ENCODE measurements around the gene OR6B1.

Gene OR6B1

DNA sequence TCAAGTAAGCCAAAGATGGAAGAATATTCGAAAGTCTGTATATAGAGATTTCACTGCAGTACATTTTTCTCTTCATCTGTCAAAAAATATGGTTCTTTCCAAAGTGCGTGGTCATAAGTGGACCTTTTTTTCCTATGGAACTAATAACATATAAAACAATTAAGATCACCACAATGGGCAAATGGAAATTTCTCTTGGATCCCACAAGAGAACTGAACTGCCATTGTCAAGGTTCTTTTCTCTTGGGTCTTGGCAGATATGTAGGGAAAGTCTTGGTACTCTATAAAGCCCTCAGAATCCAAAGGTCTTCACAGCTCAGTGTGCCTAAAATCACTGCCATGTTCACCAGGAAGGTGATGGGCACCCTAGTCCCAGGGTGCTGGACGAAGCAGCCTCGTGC lies at the start of gene OR6B1:
Gene OR6B1, plus strand, starts transcription at position 301 of the 400 bp plus-strand sequence. CDS start 3,677 bp downstream, outside the sequence.
- DNase-seq (ENCODE audit: low read depth in 2 of 2, low spot score in 1 of 2), result no peak

DNA sequence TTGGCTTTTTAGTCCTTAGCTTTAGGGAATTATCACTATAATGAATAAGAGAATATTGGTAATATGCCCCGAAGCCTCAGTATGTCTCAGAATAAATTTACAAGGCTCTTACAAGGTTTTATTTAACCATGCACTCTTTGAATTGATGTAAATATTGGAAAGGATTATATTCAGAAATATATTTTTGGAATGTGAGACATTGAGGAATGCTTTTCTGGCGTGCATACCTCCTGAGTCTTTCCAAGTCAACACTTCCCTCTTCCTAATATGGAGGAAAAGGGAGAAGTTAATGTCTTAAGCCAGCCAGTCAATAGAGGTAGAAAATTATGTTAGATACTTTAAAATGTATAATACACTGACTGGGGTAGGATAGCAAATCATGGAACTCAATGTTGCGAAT lies 46.7 kb upstream of the OR6B1 start:
- DNase-seq (ENCODE audit: low read depth in 2 of 2, low spot score in 1 of 2), result no peak

DNA sequence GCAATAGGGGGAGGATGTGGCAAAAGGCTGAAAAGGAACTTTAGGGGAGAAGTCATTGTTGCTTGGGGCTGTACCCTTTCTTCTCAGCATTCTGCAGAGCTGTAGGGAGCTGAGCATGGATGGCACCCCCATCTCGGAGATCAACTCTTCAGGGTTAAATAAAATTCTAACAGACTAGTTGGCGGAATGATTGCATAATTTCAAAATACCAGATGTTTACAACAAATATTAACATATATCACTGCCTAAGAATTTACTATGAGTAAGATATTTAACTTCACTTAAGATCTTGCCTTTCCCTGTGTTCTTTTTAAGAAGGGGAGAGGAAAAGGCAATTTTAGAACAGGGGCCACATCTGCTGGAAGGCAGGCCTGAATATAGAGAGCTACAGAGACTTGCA lies 46.0 kb upstream of the OR6B1 start:
- no peak for DNase-seq (ENCODE audit: low read depth in 2 of 2, low spot score in 1 of 2)

DNA sequence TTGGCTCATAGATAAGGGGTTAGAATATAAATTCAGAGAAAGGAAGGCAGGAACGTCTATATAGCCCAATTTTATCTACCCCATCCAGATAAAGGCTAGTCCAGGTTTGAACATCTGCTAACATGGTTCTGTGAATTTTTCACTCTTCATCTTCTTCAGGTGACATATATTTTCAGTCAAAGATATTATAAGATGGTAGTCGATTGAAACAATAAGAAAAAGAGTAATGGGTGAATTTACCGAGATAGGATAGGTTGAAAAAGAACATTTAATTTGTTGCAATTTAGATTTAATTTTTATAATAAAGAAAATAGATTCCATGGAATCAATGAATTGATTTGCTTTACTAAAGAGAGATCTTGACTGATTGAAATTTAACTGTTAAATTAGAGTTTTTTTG lies 45.6 kb upstream of the OR6B1 start, which contains the start of gene OR2F1:
Gene OR2F1, plus strand, starts transcription at position 301 of the 400 bp plus-strand sequence. CDS start 5,127 bp downstream, outside the sequence.
- no peak for DNase-seq (ENCODE audit: low read depth in 2 of 2, low spot score in 1 of 2)

DNA sequence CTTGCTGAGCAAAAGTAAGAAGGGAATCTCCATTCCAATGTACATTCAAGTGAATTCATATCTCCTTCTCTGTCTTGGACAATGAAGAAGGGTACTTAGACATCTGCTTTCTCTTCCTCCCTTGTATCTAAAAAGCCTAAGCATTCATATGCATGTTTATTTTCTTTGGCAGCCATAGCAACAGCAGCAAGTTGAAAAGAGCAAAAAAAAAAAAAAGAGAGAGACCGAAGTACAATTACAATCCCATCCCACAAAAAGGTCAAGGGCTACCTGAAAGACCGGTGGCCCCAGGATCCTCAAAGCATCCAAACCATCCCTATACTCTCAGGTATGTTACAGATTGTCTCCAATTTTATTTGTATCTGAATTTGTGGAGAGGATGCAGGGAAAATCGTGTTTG lies 41.3 kb upstream of the OR6B1 start:
- DNase-seq (ENCODE audit: low read depth in 2 of 2, low spot score in 1 of 2), result no peak

DNA sequence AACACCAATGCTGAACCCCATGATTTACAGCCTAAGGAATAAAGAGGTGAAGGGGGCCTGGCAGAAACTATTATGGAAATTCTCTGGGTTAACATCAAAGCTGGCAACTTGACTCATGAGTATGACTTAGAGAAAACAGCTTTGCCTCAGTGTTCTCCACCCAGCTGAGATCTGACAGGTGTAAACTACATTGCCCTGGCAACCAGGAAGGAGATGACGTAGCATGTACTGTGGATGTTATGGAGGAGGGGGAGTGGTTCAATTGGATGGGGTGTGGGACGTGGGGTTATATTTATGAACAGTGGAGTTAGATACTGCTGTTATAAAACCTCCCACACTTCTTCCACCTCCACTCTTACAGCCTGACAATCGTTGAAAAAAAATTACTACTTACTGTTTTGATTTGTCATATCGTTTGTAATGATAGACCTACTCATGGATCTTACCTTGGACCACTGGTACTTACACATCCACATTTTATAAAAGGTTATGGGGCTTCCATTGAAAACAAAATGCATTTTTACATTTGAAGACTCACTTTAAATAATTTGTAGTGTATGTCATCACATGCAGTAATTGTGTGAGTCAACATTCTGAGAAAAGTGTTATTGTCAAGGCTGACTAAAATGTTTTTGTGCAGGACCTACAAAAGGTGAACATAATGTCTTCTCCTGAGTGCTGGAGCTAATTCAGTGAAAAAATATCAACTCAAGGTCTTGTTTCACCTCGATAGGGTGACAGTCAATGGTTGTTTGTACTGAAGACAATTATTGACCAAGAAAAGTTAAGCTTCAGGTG lies 39.1 kb upstream of the OR6B1 start:
- DNase-seq (ENCODE audit: low read depth in 2 of 2, low spot score in 1 of 2), result no peak

DNA sequence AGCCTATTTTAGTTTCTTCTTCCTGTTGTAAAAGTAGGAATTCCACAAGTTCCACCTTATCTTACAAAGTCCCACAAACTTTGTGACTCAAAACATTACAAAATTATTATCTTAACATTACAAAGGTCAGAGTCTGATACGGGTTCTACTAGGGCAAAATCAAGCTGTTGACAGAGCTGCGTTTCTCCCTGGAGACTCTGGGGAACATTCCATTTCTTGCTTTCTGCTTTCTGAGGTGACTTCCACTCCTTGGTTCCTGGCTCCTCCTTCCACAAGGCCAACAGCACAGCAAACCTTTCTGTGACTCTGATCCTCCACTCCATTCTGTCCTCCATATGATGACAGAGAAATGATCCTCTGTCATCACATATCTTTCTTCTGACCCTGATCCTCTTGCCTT lies 34.8 kb upstream of the OR6B1 start:
- DNase-seq (ENCODE audit: low read depth in 2 of 2, low spot score in 1 of 2), result no peak

DNA sequence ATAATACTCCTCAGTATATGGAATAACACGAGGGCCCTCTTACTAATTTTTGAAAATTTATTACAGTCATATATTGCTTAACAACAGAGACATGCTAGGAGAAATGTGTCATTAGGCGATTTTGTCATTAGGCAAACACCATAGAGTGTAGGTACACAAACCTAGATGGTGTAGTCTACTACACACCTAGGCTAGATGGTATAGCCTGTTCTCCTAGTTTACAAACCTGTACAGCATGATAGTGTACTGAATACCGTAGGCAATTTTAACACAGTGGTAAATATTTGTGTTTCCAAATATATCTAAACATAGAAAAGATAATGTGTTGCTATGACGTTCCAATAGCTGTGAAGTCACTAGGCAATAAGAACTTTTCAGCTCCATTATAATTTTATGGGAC lies 32.7 kb upstream of the OR6B1 start:
- DNase-seq (ENCODE audit: low read depth in 2 of 2, low spot score in 1 of 2), result no peak

DNA sequence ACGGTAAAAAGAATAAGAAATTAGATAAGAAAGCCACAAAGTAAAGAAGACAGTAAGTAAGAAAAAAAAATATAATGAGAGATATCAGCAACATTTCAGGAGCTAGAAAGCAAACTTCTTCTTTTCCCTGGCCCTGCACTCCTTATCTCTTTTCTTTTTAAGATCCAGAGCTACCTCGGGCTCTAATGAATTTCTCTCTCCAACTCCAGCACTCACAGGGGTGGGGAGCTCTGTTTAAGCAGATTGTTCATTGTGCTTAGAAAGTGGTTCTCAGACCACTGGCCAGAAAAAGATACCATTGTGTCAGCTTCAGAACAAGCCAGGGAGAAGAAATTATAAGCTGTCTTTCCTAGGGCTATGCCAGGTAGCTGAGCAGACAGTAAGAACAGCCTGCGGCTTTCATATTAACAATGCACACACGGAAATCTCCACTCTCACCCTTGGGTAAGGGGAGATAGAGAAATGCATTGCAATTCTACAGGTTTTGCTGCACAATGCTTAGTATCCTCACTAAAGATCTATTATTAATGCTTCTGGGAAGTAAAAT lies 26.2 kb upstream of the OR6B1 start:
- no peak for DNase-seq (ENCODE audit: low read depth in 2 of 2, low spot score in 1 of 2)

DNA sequence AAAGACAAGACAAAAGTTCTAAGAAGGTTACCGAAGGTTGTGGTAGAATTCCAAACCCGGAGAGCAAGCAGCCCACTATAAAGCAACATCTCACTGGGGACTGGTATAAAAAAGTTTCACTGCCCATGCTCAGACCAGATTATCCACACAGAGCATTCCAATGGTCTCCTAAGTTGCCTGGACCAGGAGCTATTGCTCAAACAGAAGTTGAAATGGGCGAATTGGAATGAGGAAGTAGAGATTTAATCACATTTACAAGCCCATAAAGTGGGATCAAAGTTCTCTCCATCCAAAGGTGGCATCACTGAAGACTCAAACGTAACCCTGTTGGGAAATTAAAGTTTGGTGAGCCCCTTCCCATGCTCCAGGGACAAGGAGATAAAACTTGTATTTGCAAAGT lies 25.7 kb upstream of the OR6B1 start:
- DNase-seq (ENCODE audit: low read depth in 2 of 2, low spot score in 1 of 2), result no peak

DNA sequence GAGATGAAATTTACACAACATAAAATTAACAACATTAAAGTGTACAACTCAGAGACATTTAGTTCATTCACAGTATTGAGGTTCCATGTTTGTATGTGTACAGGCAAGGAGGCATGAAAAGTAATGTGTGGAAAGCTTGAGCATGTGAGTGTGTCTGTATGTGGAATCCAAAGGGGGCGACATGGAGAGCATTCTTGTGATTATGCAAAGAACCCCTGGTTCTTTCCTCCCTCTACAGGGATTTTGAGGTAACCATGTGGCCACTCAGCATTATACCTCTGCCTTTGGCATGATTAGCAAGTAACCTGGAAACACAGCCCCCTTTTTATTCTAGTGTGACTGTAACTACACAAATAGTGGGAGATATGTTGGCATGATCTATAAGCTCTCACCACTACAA lies 24.5 kb upstream of the OR6B1 start:
- DNase-seq (ENCODE audit: low read depth in 2 of 2, low spot score in 1 of 2), result no peak

DNA sequence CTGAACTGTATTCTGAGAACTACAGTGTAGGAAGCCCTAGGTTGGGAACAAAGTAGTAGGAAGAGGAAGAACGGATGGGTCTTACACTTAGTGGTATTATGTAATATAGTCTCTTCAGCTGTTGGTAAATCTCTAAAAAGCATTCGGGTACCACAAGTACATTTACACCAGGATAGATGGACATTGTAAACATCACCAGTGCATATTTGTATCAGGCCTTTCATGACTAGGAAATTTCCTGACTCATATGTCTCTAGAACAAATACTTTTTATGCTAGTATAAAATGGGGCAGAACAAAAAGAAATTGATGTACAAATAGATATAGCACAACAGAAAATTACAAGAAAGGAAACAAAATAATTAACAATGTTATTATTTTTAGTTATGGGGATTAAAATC lies 21.5 kb upstream of the OR6B1 start:
- DNase-seq (ENCODE audit: low read depth in 2 of 2, low spot score in 1 of 2), result no peak

DNA sequence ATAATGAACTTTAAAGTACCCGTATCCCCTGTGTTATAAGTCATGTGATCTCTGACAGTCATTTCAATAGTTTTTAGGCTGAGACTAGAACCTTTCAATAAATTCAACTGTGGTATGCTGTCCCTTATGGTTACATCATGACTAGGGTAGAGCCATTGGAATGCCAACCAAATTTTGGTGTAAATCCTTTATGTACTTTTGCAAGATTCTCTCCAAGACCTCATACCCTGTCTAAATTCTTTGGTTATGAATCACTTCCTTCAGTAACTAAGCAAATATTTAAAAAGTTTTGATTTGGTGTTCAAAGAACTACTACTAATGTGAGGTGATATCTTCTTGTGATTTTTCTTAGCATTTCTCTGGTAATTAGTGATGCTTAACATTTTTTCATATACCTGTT lies 20.8 kb upstream of the OR6B1 start:
- DNase-seq (ENCODE audit: low read depth in 2 of 2, low spot score in 1 of 2), result no peak

DNA sequence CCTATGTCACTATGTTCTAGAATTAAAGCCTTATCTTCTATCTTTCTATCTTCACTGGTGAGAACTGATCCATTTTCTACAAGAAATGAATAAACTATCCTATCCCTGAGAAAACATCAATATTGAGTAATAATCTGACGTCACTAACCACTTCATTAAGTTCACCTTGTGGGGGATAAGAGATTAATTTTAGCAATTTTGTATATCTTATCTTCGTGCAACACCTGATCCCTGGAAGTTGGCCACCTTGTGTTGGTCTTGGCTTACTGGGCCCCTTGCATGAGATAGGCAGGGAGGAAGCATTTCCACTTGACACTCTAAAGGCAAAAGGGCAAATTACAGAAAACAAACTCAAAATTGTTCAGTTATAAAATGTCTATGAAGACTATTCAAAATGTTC lies 20.1 kb upstream of the OR6B1 start:
- DNase-seq (ENCODE audit: low read depth in 2 of 2, low spot score in 1 of 2), result no peak

DNA sequence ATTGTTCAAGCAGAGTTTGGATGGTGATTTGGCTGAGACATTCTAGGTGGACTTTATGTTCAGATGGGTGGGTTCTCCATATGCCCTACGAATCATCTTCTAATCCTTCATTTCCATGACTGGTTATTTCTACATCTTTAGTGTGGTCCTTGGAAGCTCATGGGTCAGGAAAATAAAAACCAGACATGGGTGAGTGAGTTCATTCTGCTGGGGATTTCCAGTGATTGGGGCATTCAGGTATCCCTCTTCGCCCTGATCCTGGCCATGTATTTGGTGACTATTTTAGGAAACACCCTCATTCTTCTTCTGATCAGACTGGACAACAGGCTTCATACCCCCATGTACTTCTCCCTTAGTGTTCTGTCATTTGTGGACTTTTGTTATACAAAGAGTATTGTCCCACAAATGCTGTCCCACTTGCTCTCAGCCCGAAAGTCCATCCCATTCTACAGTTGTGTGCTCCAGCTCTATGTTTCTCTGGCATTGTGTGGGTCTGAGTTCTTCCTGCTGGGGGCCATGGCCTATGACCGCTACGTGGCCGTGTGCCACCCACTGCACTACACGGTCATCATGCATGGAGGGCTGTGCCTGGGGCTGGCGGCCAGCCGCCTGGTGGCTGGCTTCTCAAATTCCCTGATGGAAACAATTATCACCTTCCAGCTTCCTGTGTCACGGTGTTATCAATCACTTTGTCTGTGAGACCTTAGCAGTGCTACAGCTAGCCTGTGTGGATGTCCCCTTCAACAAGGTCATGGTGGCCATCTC lies 19.2 kb upstream of the OR6B1 start:
- no peak for DNase-seq (ENCODE audit: low read depth in 2 of 2, low spot score in 1 of 2)

DNA sequence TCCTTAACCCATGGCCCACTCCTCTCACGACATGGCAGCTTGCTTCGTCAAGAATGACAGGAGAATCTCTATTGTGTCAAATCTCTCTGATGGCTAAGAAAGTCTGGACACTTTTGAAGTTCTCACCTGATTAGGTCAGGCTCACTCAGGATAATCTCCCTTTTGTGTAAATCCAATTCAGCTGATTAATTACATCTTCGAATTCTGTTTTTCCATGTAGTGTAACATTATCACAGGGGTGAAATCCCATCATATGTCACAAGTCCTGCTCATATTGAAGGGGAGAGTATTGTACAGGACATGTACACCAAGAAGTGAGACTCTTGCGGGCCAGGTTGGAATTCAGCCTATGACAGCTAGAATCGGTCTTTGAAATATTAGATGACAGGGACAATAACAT lies 16.2 kb upstream of the OR6B1 start:
- no peak for DNase-seq (ENCODE audit: low read depth in 2 of 2, low spot score in 1 of 2)

DNA sequence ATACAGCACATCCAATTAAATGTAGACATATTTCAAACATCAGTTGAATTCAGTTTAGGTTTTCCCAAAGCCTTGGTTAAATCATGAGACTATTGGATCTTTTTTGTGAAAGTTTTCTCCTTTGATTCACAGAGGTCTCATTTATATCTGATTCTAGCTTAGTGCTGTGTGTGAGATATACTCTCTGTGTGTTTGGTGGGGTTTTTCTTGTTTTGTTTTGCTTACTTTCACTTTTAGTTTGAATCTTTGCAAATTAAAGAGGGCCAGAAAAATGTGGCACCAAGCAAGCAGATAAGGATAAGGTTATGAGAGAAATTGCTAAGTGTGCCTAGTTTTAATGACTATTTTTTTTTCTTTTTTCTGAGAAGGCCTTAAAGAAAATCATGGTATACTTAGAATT lies 12.6 kb upstream of the OR6B1 start:
- no peak for DNase-seq (ENCODE audit: low read depth in 2 of 2, low spot score in 1 of 2)

DNA sequence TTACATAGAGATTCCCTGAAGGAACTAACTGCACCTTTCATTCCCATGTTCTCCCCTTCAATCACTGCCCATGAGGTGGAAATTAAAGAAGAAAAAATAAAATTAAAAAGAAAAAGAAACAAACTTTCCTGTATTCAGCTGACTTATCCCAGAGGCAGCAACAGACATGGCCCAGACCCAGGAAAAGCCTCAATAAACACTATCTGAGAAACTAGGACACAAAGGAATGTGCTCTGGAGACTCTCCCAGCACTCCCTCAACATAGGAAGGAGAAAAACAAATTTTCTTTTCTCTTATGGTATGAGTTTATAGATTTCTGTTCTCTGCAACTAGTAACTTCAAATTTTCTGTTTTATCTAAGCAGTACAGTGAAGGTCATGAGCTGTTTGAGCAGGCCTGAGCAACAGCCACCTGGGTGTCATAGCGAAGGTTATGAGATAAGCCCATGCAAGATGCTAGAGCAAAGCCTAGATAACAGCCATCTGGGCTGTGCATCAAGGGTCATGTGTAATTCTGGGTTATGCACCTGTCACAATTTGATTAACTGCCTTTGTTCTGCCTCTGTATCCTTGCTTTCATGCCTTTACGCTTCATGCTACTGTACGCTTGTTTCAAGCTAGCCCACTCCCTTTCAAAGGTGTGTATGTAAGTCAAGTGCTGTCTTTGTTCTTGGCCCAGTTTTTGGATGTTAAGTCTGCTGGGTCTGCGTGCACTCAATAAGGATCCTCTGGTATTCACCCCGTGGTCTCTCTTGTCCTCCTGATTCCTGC lies 11.0 kb upstream of the OR6B1 start:
- no peak for DNase-seq (ENCODE audit: low read depth in 2 of 2, low spot score in 1 of 2)

DNA sequence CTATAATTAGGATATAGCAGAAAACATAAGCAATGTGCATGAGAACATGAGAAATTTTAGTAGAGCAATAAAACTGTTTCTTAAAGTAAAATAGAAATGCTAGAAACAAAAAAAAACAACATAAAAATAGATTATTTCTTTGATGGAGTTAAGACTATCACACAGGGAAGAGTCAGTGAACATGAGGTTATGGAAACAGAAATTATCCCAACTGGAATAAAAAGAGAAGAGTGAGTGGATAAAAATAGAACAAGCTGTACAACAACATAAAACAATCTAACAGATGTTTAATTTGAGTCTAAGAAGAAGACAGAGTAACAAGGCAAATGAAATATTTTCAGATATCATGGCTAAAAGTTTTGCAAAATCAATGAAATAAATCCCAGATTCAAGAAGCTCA lies 7.5 kb upstream of the OR6B1 start:
- no peak for DNase-seq (ENCODE audit: low read depth in 2 of 2, low spot score in 1 of 2)

DNA sequence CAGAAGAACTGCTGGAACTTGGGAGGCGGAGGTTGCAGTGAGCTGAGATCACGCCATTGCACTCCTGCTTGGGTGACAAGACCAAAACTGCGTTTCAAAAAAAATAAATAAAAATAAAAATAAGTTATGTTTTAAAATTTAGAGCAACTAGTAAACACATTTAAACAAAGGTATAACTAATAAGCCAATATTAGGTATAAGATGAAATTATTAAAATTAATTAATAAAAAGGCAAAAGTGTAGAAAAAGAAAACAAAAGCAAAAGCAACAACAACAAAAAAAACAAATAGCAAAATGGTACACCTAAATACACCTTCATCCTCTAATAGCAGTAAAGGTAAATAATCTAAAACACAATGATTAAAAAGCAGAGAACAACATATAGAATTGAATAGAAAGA lies 6.2 kb upstream of the OR6B1 start:
- DNase-seq (ENCODE audit: low read depth in 2 of 2, low spot score in 1 of 2), result no peak

DNA sequence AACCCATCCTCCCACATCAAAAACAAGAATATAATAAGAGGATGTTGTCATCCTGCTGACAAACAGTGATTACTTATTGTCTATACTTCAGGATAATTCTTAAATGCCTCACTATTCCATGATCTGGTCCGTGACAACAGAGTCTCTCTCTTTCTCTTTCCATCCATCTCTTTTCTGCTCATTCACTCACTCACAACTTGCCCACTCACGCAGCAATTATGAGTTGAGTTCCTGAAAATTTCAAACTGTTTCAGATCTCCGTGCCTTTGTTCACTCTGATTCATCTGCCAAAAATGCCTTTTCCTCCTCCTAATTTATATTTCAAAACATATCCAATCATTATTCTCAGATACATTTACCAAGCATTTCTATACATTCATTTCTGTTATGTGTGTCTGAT lies 1.4 kb downstream of the OR6B1 start:
- DNase-seq (ENCODE audit: low read depth in 2 of 2, low spot score in 1 of 2), result no peak

DNA sequence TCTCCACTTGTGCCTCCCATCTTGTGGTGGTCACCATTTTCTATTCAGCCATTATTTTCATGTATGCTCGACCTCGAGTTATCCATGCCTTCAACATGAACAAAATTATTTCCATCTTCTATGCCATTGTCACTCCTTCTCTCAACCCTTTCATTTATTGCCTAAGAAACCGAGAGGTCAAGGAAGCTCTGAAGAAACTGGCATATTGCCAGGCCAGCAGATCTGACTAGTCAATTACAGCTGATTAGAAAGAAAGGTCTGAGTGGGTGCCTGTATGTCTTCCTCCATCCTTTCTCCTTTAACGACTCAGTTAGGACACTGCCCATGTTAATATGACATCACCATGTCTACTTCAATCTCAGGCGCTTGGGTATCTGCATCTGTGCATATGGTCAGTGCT lies 4.6 kb downstream of the OR6B1 start:
- no peak for DNase-seq (ENCODE audit: low read depth in 2 of 2, low spot score in 1 of 2)
